ENCODE data around the gene SYCP2L.
"Not testable (repeated sequence)": the region's sequence is repeated elsewhere in the genome, so short reads cannot be mapped to it uniquely, and the experiment has no call there.

SYCP2L gene

DNA sequence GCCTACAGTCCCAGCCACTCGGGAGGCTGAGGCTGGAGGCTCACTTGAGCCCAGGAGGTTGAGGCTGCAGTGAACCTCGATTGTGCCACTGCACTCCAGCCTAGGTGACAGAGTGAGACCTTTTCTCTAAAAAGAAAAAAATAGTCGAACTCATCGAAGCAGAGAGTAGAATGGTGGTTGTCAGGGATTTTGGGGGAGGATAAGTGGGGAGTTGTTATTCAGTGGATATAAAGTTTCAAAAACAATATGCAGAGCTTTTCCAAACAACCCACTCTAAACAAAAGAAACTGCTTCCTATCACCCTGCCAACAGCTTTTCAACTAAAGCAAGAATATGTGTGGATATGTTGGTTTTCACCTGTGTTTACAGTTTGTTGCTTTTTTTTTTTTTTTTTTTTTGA, 37.0 kb upstream of the SYCP2L start:
- no peak overlapping the region for H3K4me3 ChIP-seq (ENCODE audit: low read depth, low read length)
- TF ChIP-seq, protein P1, sequence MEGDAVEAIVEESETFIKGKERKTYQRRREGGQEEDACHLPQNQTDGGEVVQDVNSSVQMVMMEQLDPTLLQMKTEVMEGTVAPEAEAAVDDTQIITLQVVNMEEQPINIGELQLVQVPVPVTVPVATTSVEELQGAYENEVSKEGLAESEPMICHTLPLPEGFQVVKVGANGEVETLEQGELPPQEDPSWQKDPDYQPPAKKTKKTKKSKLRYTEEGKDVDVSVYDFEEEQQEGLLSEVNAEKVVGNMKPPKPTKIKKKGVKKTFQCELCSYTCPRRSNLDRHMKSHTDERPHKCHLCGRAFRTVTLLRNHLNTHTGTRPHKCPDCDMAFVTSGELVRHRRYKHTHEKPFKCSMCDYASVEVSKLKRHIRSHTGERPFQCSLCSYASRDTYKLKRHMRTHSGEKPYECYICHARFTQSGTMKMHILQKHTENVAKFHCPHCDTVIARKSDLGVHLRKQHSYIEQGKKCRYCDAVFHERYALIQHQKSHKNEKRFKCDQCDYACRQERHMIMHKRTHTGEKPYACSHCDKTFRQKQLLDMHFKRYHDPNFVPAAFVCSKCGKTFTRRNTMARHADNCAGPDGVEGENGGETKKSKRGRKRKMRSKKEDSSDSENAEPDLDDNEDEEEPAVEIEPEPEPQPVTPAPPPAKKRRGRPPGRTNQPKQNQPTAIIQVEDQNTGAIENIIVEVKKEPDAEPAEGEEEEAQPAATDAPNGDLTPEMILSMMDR (IDR thresholded peaks at IDR 0.05; ENCODE audit: control insufficient read depth, extremely low read depth, insufficient read depth) = no peak
- no peak for DNase-seq (ENCODE audit: low read depth)

DNA sequence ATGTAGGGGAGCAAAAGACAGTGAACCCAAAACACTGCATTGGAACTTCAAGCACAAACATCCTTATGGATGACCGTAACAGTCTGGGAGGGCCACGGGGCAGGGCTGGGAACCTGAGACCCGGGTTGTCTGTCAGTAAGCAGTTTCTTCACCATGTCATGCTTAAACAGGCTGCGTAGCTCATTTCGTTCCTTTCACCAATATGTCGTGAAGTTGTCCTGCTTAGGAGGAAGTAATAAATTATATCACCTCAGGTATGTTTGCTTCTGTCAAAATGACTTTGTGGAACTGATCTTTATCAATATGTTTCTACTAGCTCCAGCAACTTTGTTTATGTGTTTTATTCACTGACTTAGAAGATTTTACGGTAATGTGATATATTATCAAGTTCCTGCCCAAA, 36.1 kb upstream of the SYCP2L start:
- peak; percentile 66 for DNase-seq (ENCODE audit: low read depth)
- no peak overlapping the region for H3K4me3 ChIP-seq (ENCODE audit: low read depth, low read length)
- TF ChIP-seq, protein P1 (IDR thresholded peaks at IDR 0.05; ENCODE audit: control insufficient read depth, extremely low read depth, insufficient read depth) = no peak

DNA sequence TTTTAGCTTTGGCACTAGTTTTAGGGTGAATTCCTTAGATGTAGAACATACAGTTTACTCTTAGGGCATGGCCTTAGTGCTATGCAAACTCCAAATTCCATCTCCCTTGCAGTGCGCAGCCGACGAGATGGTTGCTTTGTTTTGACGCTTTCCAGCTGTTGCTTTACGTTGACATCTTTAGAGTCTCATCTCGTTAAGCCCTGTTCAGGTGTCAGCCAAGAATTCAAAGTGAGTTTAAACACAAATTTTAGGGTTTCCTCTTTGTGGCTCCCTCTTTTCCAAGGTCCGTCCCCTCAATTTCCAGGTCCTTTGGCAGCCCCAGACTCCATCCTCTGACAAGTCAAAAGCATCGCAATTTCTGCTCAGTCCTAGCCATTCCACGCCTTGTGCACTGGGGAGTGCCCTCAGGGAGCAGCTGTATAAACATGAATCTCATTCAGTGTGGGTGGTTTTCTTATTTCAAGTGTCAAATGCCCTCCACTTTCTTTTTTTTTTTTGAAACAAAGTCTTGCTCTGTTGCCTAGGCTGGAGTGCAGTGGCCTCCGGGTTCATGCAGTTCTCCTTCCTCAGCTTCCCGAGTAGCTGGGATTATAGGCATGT, 34.4 kb upstream of the SYCP2L start:
- TF ChIP-seq, protein P1 (IDR thresholded peaks at IDR 0.05; ENCODE audit: control insufficient read depth, extremely low read depth, insufficient read depth) = no peak
- H3K4me3 ChIP-seq (ENCODE audit: low read depth, low read length) = no peak overlapping the region
- no peak for DNase-seq (ENCODE audit: low read depth)

DNA sequence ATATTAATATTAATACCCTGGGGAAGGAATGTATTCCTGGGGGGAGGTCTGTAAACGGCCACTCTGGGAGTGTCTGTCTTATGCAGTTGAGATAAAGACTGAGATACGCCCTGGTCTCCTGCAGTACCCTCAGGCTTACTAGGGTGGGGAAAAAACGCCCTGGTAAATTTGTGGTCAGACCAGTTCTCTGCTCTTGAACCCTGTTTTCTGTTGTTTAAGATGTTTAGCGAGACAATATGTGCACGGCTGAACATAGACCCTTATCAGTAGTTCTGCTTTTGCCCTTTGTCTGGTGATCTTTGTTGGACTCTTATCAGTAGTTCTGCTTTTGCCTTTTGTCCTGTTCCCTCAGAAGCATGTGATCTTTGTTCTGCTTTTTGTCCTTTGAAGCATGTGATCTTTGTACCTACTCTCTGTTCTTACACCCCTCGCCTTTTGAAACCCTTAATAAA, 33.0 kb upstream of the SYCP2L start:
- H3K4me3 ChIP-seq (ENCODE audit: low read depth, low read length); DNase-seq (ENCODE audit: low read depth): not testable (repeated sequence)

DNA sequence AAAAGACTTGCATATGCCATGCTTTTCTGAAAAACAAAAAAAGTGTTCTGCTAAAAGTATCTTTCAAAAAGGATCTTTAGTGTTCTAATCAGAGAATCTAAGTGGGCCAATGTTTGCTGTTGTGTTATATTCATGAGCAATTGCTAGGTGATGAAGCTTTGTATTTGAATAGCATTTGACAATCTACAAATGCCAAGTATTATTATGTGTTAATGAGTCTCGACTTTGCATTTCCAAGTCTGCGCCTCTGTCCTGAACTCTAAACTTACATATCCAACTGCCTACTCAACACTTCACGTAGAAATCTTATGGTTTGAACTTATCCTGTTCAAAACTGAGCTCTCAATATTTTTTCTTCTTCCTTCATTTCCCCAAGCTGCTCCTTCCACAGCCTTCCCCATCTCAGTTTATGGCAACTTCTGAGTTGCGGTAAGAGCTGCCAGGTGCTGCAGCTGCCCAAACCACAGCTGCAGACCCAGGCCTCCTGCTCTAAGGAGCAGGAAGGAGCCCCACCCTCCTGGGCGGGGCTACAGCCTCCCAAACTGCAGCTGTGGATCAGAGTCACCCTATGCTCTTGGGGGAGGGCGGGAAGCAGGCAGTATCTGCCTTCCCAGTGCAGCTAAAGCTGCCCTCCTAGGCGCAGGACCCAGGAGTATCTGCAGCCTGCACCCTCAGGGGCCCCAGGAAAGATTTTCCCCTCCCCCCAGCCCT, 31.8 kb upstream of the SYCP2L start:
- no peak for DNase-seq (ENCODE audit: low read depth)
- TF ChIP-seq, protein P1 (IDR thresholded peaks at IDR 0.05; ENCODE audit: control insufficient read depth, extremely low read depth, insufficient read depth) = no peak
- no peak overlapping the region for H3K4me3 ChIP-seq (ENCODE audit: low read depth, low read length)

DNA sequence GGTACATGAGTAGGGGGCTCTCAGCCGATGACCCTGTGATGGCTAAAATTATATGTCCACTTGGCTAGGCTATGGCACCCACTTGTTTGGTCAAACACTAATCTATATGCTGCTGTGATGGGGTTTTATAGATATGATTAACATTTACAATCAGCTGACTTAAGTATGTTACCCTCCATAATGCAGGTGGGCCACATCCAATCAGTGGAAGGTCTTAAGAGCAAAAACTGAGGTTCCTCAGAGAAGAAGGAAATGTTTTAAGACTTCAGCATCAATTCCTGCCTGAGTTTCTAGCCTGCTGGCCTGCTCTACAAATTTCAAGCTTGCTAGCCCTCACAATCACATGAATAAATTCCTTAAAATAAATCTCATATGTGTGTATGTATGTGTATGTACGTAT, 29.6 kb upstream of the SYCP2L start:
- no peak for DNase-seq (ENCODE audit: low read depth)
- TF ChIP-seq, protein P1 (IDR thresholded peaks at IDR 0.05; ENCODE audit: control insufficient read depth, extremely low read depth, insufficient read depth) = no peak
- no peak overlapping the region for H3K4me3 ChIP-seq (ENCODE audit: low read depth, low read length)

DNA sequence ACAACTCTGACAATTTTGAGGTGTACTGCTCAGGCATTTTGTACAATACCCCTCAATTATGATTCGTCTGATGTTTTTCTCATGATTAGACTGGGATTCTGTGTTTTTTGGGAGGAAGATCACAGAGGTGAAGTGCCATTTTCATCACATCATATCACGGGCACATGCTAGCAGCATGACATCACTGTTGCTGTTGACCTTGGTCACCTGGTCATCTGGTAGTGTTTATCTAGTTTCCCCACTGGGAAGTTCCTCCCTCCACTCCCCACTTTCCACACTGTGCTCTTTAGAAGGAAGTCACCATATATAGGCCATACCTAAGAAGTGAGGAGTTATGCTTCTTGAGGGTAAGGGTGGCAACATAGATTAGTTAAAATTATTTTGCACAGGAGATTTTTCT, 25.8 kb upstream of the SYCP2L start:
- H3K4me3 ChIP-seq (ENCODE audit: low read depth, low read length) = no peak overlapping the region
- TF ChIP-seq, protein P1 (IDR thresholded peaks at IDR 0.05; ENCODE audit: control insufficient read depth, extremely low read depth, insufficient read depth) = no peak
- DNase-seq (ENCODE audit: low read depth) = no peak
